Fibroblast of lung (primary cell): Measurements from ENCODE around the gene AKT2. TPM values are rescaled to one million over a fixed set of nuclear protein-coding genes. Genes with fewer than 3 reads are reported as not detected.

Experiments
- DNase-seq, 2 donors: peaks; one replicate each; pipeline versions ENCODE4 v3.0.0 to v3.0.0-alpha.2; 2010; ENCODE audit warnings: low read depth in 2 of 2
- H2AFZ ChIP-seq: 2 replicates; pipeline ENCODE4 v1.5.1; 2012; ENCODE audit warnings: low read length, control low read depth, inconsistent platforms
- H3K27ac ChIP-seq: 2 replicates; pipeline ENCODE4 v1.5.1; 2011; ENCODE audit warnings: low read length, control low read depth; ENCODE audit not compliant: insufficient read depth
- H3K27me3 ChIP-seq: 2 replicates; pipeline ENCODE4 v1.5.1; 2011; ENCODE audit warnings: mild to moderate bottlenecking, low read length; ENCODE audit not compliant: control insufficient read depth, insufficient read depth
- H3K36me3 ChIP-seq: 2 replicates; pipeline ENCODE4 v1.5.1; 2011; ENCODE audit warnings: low read length; ENCODE audit not compliant: control insufficient read depth, insufficient read depth
- H3K4me1 ChIP-seq: 2 replicates; pipeline ENCODE4 v1.5.1; 2011; ENCODE audit warnings: low read length; ENCODE audit not compliant: control insufficient read depth, insufficient read depth; ENCODE audit errors: extremely low read depth
- H3K4me2 ChIP-seq: 2 replicates; pipeline ENCODE4 v1.5.1; 2011; ENCODE audit warnings: low read length, control low read depth; ENCODE audit not compliant: insufficient read depth; ENCODE audit errors: extremely low read depth
- H3K4me3 ChIP-seq, 4 experiments: fragments of 200-600 bp in 1 of 4; sonication (generic) in 1 of 4; replicated peaks in 1 of 4; 2 replicates each; pipeline ENCODE4 v1.5.1; 2011 to 2016; ENCODE audit warnings: low read length in 4 of 4, low read depth in 3 of 4, mild to moderate bottlenecking in 3 of 4, control low read depth in 2 of 4, inconsistent platforms in 1 of 4, mixed read lengths in 1 of 4; ENCODE audit not compliant: insufficient read depth in 1 of 4; ENCODE audit errors: control extremely low read depth in 1 of 4
- H3K79me2 ChIP-seq: 2 replicates; pipeline ENCODE4 v1.5.1; 2012; ENCODE audit warnings: mild to moderate bottlenecking, low read length, inconsistent platforms; ENCODE audit not compliant: control insufficient read depth, insufficient read depth
- H3K9ac ChIP-seq: 2 replicates; pipeline ENCODE4 v1.5.1; 2011; ENCODE audit warnings: mild to moderate bottlenecking, low read length, control low read depth; ENCODE audit not compliant: insufficient read depth
- H3K9me3 ChIP-seq: 2 replicates; pipeline ENCODE4 v1.5.1; 2012; ENCODE audit warnings: low read depth, low read length; ENCODE audit not compliant: control insufficient read depth, insufficient read depth
- H4K20me1 ChIP-seq: 2 replicates; pipeline ENCODE4 v1.5.1; 2011; ENCODE audit warnings: low read length; ENCODE audit not compliant: control insufficient read depth, insufficient read depth; ENCODE audit errors: extremely low read depth
- EZH2 ChIP-seq: IDR thresholded peaks from 2 replicates; pipeline ENCODE4 v1.5.1; 2012; ENCODE audit warnings: low read length, control low read depth, mild to moderate bottlenecking; ENCODE audit errors: missing control alignments
- polyA plus RNA-seq, 2 donors: library from polyadenylated mRNA; depleted of rRNA in 1 of 2; stranded (reverse) in 1 of 2; unstranded in 1 of 2; fragments of >200 nt; gene quantifications; 2 replicates each; pipeline ENCODE4 v1.2.1, GENCODE V29; 2011 to 2012; ENCODE audit warnings: missing spikeins in 1 of 2
- total RNA-seq: library from RNA; depleted of rRNA; stranded (reverse); fragments of >200 nt; gene quantifications from 2 replicates; pipeline ENCODE4 v1.2.1, GENCODE V29; 2014
- TF ChIP-seq, protein P1 (sequence below), 2 donors: IDR thresholded peaks in 1 of 2; conservative IDR thresholded peaks in 1 of 2; 1 replicate in 1 of 2; 2 replicates in 1 of 2; pipeline ENCODE4 v1.5.1; 2011 to 2012; ENCODE audit warnings: low read length in 2 of 2, control low read depth in 1 of 2, inconsistent platforms in 1 of 2, low read depth in 1 of 2, mild to moderate bottlenecking in 1 of 2

The AKT2 gene
- total and polyA plus RNA-seq, 2 donors (not counting 1 experiment from before 2014, with no cell fraction given) = 76.0 to 81.5 TPM

- no peak overlapping the region for H3K4me2 ChIP-seq
- no peaks in the 10 kb centered on the region for H3K9me3 ChIP-seq
- H3K27me3 ChIP-seq = no peaks in the 10 kb centered on the region
- H4K20me1 ChIP-seq = no peaks in the 10 kb centered on the region
- H3K9ac ChIP-seq = no peak overlapping the region
- H3K4me1 ChIP-seq = peaks cover 17% of the 10 kb centered on the region
- no peak for TF ChIP-seq EZH2
- TF ChIP-seq, protein P1, sequence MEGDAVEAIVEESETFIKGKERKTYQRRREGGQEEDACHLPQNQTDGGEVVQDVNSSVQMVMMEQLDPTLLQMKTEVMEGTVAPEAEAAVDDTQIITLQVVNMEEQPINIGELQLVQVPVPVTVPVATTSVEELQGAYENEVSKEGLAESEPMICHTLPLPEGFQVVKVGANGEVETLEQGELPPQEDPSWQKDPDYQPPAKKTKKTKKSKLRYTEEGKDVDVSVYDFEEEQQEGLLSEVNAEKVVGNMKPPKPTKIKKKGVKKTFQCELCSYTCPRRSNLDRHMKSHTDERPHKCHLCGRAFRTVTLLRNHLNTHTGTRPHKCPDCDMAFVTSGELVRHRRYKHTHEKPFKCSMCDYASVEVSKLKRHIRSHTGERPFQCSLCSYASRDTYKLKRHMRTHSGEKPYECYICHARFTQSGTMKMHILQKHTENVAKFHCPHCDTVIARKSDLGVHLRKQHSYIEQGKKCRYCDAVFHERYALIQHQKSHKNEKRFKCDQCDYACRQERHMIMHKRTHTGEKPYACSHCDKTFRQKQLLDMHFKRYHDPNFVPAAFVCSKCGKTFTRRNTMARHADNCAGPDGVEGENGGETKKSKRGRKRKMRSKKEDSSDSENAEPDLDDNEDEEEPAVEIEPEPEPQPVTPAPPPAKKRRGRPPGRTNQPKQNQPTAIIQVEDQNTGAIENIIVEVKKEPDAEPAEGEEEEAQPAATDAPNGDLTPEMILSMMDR (conservative IDR thresholded peaks at IDR 0.05 in 1 of 2, IDR thresholded peaks at IDR 0.05 in 1 of 2; ENCODE audit: low read depth in 1 of 2, low read length in 2 of 2) = no peak
- DNase-seq = no peak
- H3K27ac ChIP-seq = no peak overlapping the region
- no peak overlapping the region for H2AFZ ChIP-seq
- peaks cover 7% of the 10 kb centered on the region for H3K36me3 ChIP-seq
- no peak overlapping the region for H3K4me3 ChIP-seq
- peaks cover 76% of the 10 kb centered on the region for H3K79me2 ChIP-seq
Observed at GRCh38 chr19:40282209-40282580, 3.0 kb downstream of the AKT2 start.

GRCh38 chr19:40281381-40282208 lies 3.5 kb downstream of the AKT2 start:
- Histone ChIP-seq H3K4me1 (peaks cover 17% of the 10 kb centered on the region), H3K27ac (no peak overlapping the region), H3K27me3 (no peaks in the 10 kb centered on the region), H4K20me1 (no peaks in the 10 kb centered on the region), H3K79me2 (peaks cover 82% of the 10 kb centered on the region), H3K4me3 (no peak overlapping the region), H3K9ac (no peak overlapping the region), H2AFZ (no peak overlapping the region), H3K4me2 (no peak overlapping the region), H3K9me3 (no peaks in the 10 kb centered on the region), H3K36me3 (peaks cover 7% of the 10 kb centered on the region)
- no peak for TF ChIP-seq EZH2
- TF ChIP-seq, protein P1 (conservative IDR thresholded peaks at IDR 0.05 in 1 of 2, IDR thresholded peaks at IDR 0.05 in 1 of 2; ENCODE audit: low read depth in 1 of 2, low read length in 2 of 2) = no peak
- DNase-seq = no peak

GRCh38 chr19:40280608-40281221 lies 4.4 kb downstream of the AKT2 start:
- Histone ChIP-seq H3K4me2 (no peak overlapping the region), H3K36me3 (peaks cover 7% of the 10 kb centered on the region), H3K27me3 (no peaks in the 10 kb centered on the region), H3K4me3 (no peak overlapping the region), H3K9me3 (no peaks in the 10 kb centered on the region), H3K27ac (no peak overlapping the region), H3K9ac (no peak overlapping the region), H3K4me1 (peaks cover 15% of the 10 kb centered on the region), H3K79me2 (peaks cover 86% of the 10 kb centered on the region), H4K20me1 (no peaks in the 10 kb centered on the region), H2AFZ (no peak overlapping the region)
- no peak for TF ChIP-seq EZH2
- DNase-seq = no peak
